Lung (tissue), 12 donors: ENCODE measurements around the gene SF3B6. TPM values are rescaled to one million over a fixed set of nuclear protein-coding genes. Genes with fewer than 3 reads are reported as not detected.
"Not testable (repeated sequence)": the region's sequence is repeated elsewhere in the genome, so short reads cannot be mapped to it uniquely, and the experiment has no call there.

Source experiments
- ATAC-seq: fragments of 200-7000 bp; cut with Tn5 transposase; one replicate; pipeline ENCODE4 v1.9.1; 2020; ENCODE audit warnings: moderate number of reproducible peaks; ENCODE audit not compliant: insufficient read depth, low FRiP score
- DNase-seq, 3 donors: peaks; one replicate each; pipeline ENCODE4 v3.0.0-alpha.2; 2013 to 2017
- H3K27ac ChIP-seq, 2 donors: one replicate each; pipeline ENCODE4 v1.5.1; 2013; ENCODE audit warnings: mild to moderate bottlenecking in 2 of 2, moderate library complexity in 2 of 2, control low read depth in 1 of 2, inconsistent platforms in 1 of 2, low read depth in 1 of 2, low read length in 1 of 2
- H3K27me3 ChIP-seq, 3 donors: one replicate each; pipeline ENCODE4 v1.5.1; 2013; ENCODE audit warnings: low read length in 2 of 3; ENCODE audit not compliant: control insufficient read depth in 3 of 3, insufficient read depth in 3 of 3
- H3K36me3 ChIP-seq, 4 donors: one replicate each; pipeline ENCODE4 v1.5.1; 2013; ENCODE audit warnings: low read length in 4 of 4, mild to moderate bottlenecking in 1 of 4, moderate library complexity in 1 of 4; ENCODE audit not compliant: control insufficient read depth in 4 of 4, insufficient read depth in 4 of 4
- H3K4me1 ChIP-seq, 5 donors: one replicate each; pipeline ENCODE4 v1.5.1; 2013; ENCODE audit warnings: low read length in 5 of 5, mild to moderate bottlenecking in 2 of 5, moderate library complexity in 1 of 5; ENCODE audit not compliant: control insufficient read depth in 5 of 5, insufficient read depth in 5 of 5
- H3K4me3 ChIP-seq: one replicate; pipeline ENCODE4 v1.5.1; 2013; ENCODE audit warnings: mild to moderate bottlenecking, control low read depth, moderate library complexity
- H3K9ac ChIP-seq, 2 donors: one replicate each; pipeline ENCODE4 v1.5.1; 2013; ENCODE audit warnings: low read length in 2 of 2, control low read depth in 1 of 2; ENCODE audit not compliant: insufficient read depth in 1 of 2
- H3K9me3 ChIP-seq, 4 donors: one replicate each; pipeline ENCODE4 v1.5.1; 2013; ENCODE audit warnings: low read length in 3 of 4, mild to moderate bottlenecking in 1 of 4, moderate library complexity in 1 of 4; ENCODE audit not compliant: control insufficient read depth in 4 of 4, insufficient read depth in 3 of 4
- WGBS, 2 donors: extraction: QIAGEN DNeasy Blood & Tissue Kit; methylation state at CpG; one replicate each; pipeline ENCODE4 v1.1.7; 2013; 5-methylcytosine and 5-hydroxymethylcytosine counted together
- polyA plus RNA-seq, 2 donors: library from polyadenylated mRNA; stranded (reverse); fragments of 200-250 nt; gene quantifications; one replicate each; pipeline ENCODE4 v1.2.1, GENCODE V29; 2013
- total RNA-seq, 2 donors: library from RNA; depleted of rRNA in 1 of 2; stranded (reverse); fragments of >200 nt in 1 of 2; gene quantifications; one replicate each; pipeline ENCODE4 v1.2.1, GENCODE V29; 2014 to 2021
- TF ChIP-seq, protein P1 (sequence below): IDR thresholded peaks from 2 replicates; pipeline ENCODE4 v1.5.1; 2012; ENCODE audit warnings: mild to moderate bottlenecking; ENCODE audit errors: control extremely low read depth, extremely low read depth
- donor health status: control.
- donor health status: control.
- donor health status: Bipolar disorder and iron deficiency.
- donor health status: healthy.
- donor health status: DM: yes; HTN: yes; CAD: no.

SF3B6 gene
- total and polyA plus RNA-seq, 4 donors = 56.1 to 148 (median 111) TPM

DNA sequence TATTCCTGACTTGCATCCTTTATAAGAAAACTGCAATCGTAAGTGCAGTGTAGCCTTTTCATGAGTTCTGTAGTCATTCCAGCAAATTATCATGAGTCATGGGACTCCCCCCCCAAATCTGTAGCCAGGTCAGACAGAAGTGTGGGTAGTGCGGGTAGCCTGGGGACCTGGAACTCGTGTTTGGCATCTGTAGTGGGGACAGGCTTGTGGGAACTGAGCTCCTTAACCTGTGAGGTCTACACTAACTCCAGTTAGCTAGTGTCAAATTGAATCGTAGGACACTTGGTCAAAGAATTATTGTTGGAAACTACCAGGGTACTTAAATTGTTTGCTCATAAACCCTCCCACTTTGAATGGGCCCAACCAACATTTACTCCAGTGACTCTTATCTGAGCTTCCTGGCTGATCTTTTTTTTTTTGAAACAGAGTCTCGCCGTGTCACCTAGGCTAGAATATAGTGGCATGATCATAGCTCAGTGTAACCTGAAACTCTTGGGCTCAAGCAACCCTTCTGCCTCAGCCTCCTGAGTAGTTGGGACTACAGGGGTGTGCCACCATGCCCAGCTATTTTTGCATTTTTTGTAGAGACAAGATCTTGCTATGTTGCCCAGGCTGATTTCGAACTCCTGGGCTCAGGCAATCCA is 34.7 kb upstream of the SF3B6 start:
- Histone ChIP-seq H3K9me3 (peaks cover 0 to 3% (median 0%) of the 10 kb centered on the region in 4 donors), H3K4me3 (no peak overlapping the region), H3K27ac (no peak overlapping the region), H3K27me3 (no peaks in the 10 kb centered on the region), H3K9ac (no peak overlapping the region), H3K36me3 (peaks cover 0 to 8% (median 3%) of the 10 kb centered on the region in 4 donors), H3K4me1 (no peaks in the 10 kb centered on the region)
- TF ChIP-seq, protein P1, sequence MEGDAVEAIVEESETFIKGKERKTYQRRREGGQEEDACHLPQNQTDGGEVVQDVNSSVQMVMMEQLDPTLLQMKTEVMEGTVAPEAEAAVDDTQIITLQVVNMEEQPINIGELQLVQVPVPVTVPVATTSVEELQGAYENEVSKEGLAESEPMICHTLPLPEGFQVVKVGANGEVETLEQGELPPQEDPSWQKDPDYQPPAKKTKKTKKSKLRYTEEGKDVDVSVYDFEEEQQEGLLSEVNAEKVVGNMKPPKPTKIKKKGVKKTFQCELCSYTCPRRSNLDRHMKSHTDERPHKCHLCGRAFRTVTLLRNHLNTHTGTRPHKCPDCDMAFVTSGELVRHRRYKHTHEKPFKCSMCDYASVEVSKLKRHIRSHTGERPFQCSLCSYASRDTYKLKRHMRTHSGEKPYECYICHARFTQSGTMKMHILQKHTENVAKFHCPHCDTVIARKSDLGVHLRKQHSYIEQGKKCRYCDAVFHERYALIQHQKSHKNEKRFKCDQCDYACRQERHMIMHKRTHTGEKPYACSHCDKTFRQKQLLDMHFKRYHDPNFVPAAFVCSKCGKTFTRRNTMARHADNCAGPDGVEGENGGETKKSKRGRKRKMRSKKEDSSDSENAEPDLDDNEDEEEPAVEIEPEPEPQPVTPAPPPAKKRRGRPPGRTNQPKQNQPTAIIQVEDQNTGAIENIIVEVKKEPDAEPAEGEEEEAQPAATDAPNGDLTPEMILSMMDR = no peak
- DNase-seq (no peak), ATAC-seq (no peak)
- 77 to 87% methylated on average over 7 of the region's 7 CpGs for WGBS, 2 donors

DNA sequence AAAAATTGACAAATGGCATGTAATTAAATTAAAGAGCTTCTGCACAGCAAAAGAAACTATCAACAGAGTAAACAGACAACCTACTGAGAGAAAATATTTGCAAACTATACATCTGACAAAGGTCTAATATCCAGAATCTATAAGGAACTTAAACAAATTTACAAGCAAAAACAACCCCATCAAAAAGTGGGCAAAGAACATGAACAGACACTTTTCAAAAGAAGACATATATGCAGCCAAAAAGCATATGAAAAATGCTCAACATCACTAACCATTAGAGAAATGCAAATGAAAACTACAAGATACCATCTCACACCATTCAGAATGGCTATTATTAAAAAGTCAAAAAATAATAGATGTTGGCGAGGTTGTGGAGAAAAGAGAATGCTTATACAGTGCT is 33.3 kb upstream of the SF3B6 start:
- not testable (repeated sequence) for H3K4me3 ChIP-seq, H3K4me1 ChIP-seq, DNase-seq, H3K9me3 ChIP-seq, H3K36me3 ChIP-seq, H3K27me3 ChIP-seq, ATAC-seq, H3K9ac ChIP-seq, H3K27ac ChIP-seq
- WGBS, 2 donors = 94 to 98% methylated on average over 1 of the region's 1 CpG

DNA sequence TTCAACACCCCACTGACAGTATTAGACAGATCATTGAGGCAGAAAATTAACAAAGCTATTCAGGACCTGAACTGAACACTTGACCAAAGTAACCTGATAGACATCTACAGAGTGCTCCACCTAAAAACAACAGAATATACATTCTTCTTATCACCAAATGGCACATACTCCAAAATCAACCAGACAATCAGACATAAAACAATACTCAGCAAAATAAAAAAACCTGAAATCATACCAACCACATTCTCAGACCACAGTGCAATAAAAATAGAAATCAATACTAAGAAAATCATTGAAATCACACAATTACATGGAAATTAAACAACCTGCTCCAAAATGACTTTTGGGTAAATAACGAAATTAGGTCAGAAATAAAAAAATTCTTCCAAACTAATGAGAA is 31.2 kb upstream of the SF3B6 start:
- Histone ChIP-seq H3K9ac (no peak overlapping the region), H3K9me3 (peaks cover 0 to 3% (median 0%) of the 10 kb centered on the region in 4 donors), H3K27me3 (no peaks in the 10 kb centered on the region), H3K4me3 (no peak overlapping the region), H3K27ac (no peak overlapping the region), H3K4me1 (no peaks in the 10 kb centered on the region), H3K36me3 (peaks cover 0 to 10% (median 0%) of the 10 kb centered on the region in 4 donors)
- WGBS, 2 donors = 57 to 62% methylated on average over 1 of the region's 1 CpG
- ATAC-seq (no peak), DNase-seq (no peak)
- TF ChIP-seq, protein P1 = no peak

DNA sequence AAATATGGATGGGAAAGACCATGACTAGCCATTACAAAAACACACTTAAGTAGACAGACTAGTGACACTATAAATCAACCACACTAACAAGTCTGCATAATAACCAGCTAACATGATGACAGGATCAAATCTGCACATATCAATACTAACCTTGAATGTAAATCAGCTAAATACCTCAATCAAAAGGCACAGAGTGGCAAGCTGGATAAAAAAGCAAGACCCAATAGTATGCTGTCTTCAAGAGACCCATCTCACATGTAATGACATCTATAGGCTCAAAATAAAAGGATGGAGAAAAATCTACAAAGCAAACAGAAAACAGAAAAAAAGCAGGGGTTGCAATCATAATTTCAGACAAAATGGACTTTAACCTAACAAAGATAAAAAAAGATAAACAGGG is 30.7 kb upstream of the SF3B6 start:
- Histone ChIP-seq H3K4me3 (no peak overlapping the region), H3K9me3 (peaks cover 0 to 3% (median 0%) of the 10 kb centered on the region in 4 donors), H3K9ac (no peak overlapping the region), H3K36me3 (peaks cover 0 to 10% (median 0%) of the 10 kb centered on the region in 4 donors), H3K27me3 (no peaks in the 10 kb centered on the region), H3K4me1 (no peaks in the 10 kb centered on the region), H3K27ac (no peak overlapping the region)
- ATAC-seq (no peak), DNase-seq (no peak)
- TF ChIP-seq, protein P1 = no peak
